ENCODE data around the gene ACADVL. TPM values are rescaled to one million over a fixed set of nuclear protein-coding genes. Genes with fewer than 3 reads are reported as not detected.
"Not testable (repeated sequence)": the region's sequence is repeated elsewhere in the genome, so short reads cannot be mapped to it uniquely, and the experiment has no call there.

Gene ACADVL
- total RNA-seq, 1 donor from 2014 or later: 281 TPM

GRCh38 chr17:7241090-7241733 lies 21.5 kb downstream of the ACADVL start:
- TF ChIP-seq CTCF (IDR thresholded peaks at IDR 0.05; ENCODE audit: unreplicated experiment): no peak
- H3K27ac Mint-ChIP-seq (ENCODE audit: unreplicated experiment): peak overlapping the region; percentile 98
- peaks cover 34% of the 10 kb centered on the region for H3K27me3 Mint-ChIP-seq (ENCODE audit: unreplicated experiment)
- no peaks in the 10 kb centered on the region for H3K9me3 Mint-ChIP-seq (ENCODE audit: unreplicated experiment)
- DNase-seq (ENCODE audit: low spot score): no peak
- H3K4me3 Mint-ChIP-seq (ENCODE audit: unreplicated experiment): peak overlapping the region; percentile 98
- H3K4me1 Mint-ChIP-seq (ENCODE audit: unreplicated experiment): peaks cover 40% of the 10 kb centered on the region
- peaks cover 50% of the 10 kb centered on the region for H3K36me3 Mint-ChIP-seq (ENCODE audit: low read depth, unreplicated experiment)

GRCh38 chr17:7241783-7242716 lies 22.3 kb downstream of the ACADVL start, which contains the start of gene GABARAP:
Gene GABARAP (minus strand): TSS chr17:7242449. CDS start chr17:7242330, 119 bp downstream.
- no peaks in the 10 kb centered on the region for H3K9me3 Mint-ChIP-seq (ENCODE audit: unreplicated experiment)
- H3K27me3 Mint-ChIP-seq (ENCODE audit: unreplicated experiment): peaks cover 30% of the 10 kb centered on the region
- H3K36me3 Mint-ChIP-seq (ENCODE audit: low read depth, unreplicated experiment): peaks cover 48% of the 10 kb centered on the region
- H3K4me1 Mint-ChIP-seq (ENCODE audit: unreplicated experiment): peaks cover 37% of the 10 kb centered on the region
- H3K4me3 Mint-ChIP-seq (ENCODE audit: unreplicated experiment): peak within 1 kb of the TSS; percentile 98
- TF ChIP-seq CTCF (IDR thresholded peaks at IDR 0.05; ENCODE audit: unreplicated experiment): no peak
- peak within 1 kb of the TSS; percentile 100 for H3K27ac Mint-ChIP-seq (ENCODE audit: unreplicated experiment)
- peak; percentile 92 for DNase-seq (ENCODE audit: low spot score)

GRCh38 chr17:7242717-7243452 lies 23.1 kb downstream of the ACADVL start:
- H3K36me3 Mint-ChIP-seq (ENCODE audit: low read depth, unreplicated experiment): peaks cover 44% of the 10 kb centered on the region

GRCh38 chr17:7243453-7243729 lies 23.7 kb downstream of the ACADVL start:
- H3K36me3 Mint-ChIP-seq (ENCODE audit: low read depth, unreplicated experiment): peaks cover 44% of the 10 kb centered on the region
- H3K4me1 Mint-ChIP-seq (ENCODE audit: unreplicated experiment): peaks cover 35% of the 10 kb centered on the region
- H3K27ac Mint-ChIP-seq (ENCODE audit: unreplicated experiment): peak overlapping the region; percentile 95
- no peak for TF ChIP-seq CTCF (IDR thresholded peaks at IDR 0.05; ENCODE audit: unreplicated experiment)
- peak overlapping the region; percentile 91 for H3K4me3 Mint-ChIP-seq (ENCODE audit: unreplicated experiment)
- peaks cover 28% of the 10 kb centered on the region for H3K27me3 Mint-ChIP-seq (ENCODE audit: unreplicated experiment)
- no peaks in the 10 kb centered on the region for H3K9me3 Mint-ChIP-seq (ENCODE audit: unreplicated experiment)
- DNase-seq (ENCODE audit: low spot score): no peak

More at GRCh38 chr17:7242717-7243452, 23.1 kb downstream of the ACADVL start:
- DNase-seq (ENCODE audit: low spot score): peak; percentile 91
- Mint-ChIP-seq H3K4me3 (ENCODE audit: unreplicated experiment) (peak overlapping the region; percentile 98), H3K4me1 (ENCODE audit: unreplicated experiment) (peaks cover 35% of the 10 kb centered on the region), H3K27ac (ENCODE audit: unreplicated experiment) (peak overlapping the region; percentile 100), H3K9me3 (ENCODE audit: unreplicated experiment) (no peaks in the 10 kb centered on the region), H3K27me3 (ENCODE audit: unreplicated experiment) (peaks cover 28% of the 10 kb centered on the region)
- TF ChIP-seq CTCF (IDR thresholded peaks at IDR 0.05; ENCODE audit: unreplicated experiment): no peak

GRCh38 chr17:7243838-7244237 lies 24.1 kb downstream of the ACADVL start:
- not testable (repeated sequence) for H3K9me3 Mint-ChIP-seq (ENCODE audit: unreplicated experiment); DNase-seq (ENCODE audit: low spot score); H3K27ac Mint-ChIP-seq (ENCODE audit: unreplicated experiment)
- Mint-ChIP-seq H3K36me3 (ENCODE audit: low read depth, unreplicated experiment) (peaks cover 44% of the 10 kb centered on the region), H3K4me1 (ENCODE audit: unreplicated experiment) (peaks cover 35% of the 10 kb centered on the region), H3K4me3 (ENCODE audit: unreplicated experiment) (peak overlapping the region; percentile 81), H3K27me3 (ENCODE audit: unreplicated experiment) (peaks cover 28% of the 10 kb centered on the region)

Data from endothelial cell (in vitro differentiated cells).